ENCODE measurements around the gene VTCN1. TPM values are rescaled to one million over a fixed set of nuclear protein-coding genes. Genes with fewer than 3 reads are reported as not detected.
"Not testable (repeated sequence)": the region's sequence is repeated elsewhere in the genome, so short reads cannot be mapped to it uniquely, and the experiment has no call there.

The VTCN1 gene
- total and polyA plus RNA-seq, 2 of the 13 experiments (the other 11 are each of a cell fraction or from before 2014, with no cell fraction given): not detected

DNA sequence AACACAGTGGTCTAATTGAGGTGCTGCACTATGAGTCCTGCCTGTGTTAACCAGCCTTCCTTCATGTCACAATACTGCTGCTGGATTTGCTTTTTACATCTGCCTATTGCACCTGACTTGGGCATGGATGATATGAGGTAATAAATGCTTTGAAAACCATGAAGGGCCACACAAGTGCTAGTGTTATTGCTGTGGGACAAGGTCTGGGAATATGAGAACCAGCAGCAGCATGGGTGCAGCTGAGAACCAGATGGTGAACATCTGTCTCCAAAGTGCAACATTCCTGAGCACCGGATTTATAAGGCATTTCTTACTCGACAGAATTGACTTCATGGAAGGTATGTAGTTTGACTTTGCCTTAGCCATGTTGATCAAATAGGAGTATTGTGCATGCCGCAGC, 105.7 kb downstream of the VTCN1 start (continued):
- no peak for TF ChIP-seq ZNF773 (CRISPR knock-in tag; IDR thresholded peaks at IDR 0.05; ENCODE audit: borderline replicate concordance)
- TF ChIP-seq TAF1 (CRISPR knock-in tag; IDR thresholded peaks at IDR 0.05): no peak
- TF ChIP-seq TAF15 (IDR thresholded peaks at IDR 0.05; ENCODE audit: low read depth, low read length, poor library complexity, severe bottlenecking): no peak
- no peak for TF ChIP-seq HNRNPLL (IDR thresholded peaks at IDR 0.05; ENCODE audit: low read depth, low read length, poor library complexity, severe bottlenecking)
- no peak for TF ChIP-seq CCAR2 (optimal IDR thresholded peaks at IDR 0.05; ENCODE audit: low read depth, low read length)

GRCh38 chr1:117101858-117102257, 108.9 kb downstream of the VTCN1 start:
- H2AFZ ChIP-seq (ENCODE audit: low read length); ATAC-seq; FAIRE-seq; H3K4me3 ChIP-seq (replicated peaks in 1 of 3; ENCODE audit: insufficient read depth in 1 of 3, low read depth in 2 of 3, low read length in 3 of 3); POLR2A ChIA-PET; DNase-seq (ENCODE audit: low spot score); H3K4me2 ChIP-seq (ENCODE audit: low read depth, low read length); H4K20me1 ChIP-seq (ENCODE audit: insufficient read depth, low read length); intact Hi-C loops (cut with micrococcal nuclease; ENCODE audit: unreplicated experiment); H3K9ac ChIP-seq (ENCODE audit: insufficient read depth, low read depth, low read length); BruUV-seq (replicated peaks); H3K4me1 ChIP-seq (ENCODE audit: insufficient read depth, low read length); in situ Hi-C loops (cut with HindIII; ENCODE audit: extremely low pct_ligation_motif_present, low pct_unique_long_range_greater_than_20kb); H3K27me3 ChIP-seq (ENCODE audit: control insufficient read depth in 1 of 2, insufficient read depth in 2 of 2, low read length in 2 of 2); H3K9me3 ChIP-seq (ENCODE audit: low read length); H3K27ac ChIP-seq (ENCODE audit: extremely low read length, insufficient read depth, low read length); CTCF ChIA-PET (ENCODE audit: low intra/inter-chr PET ratio, low total read pairs); H3K79me2 ChIP-seq (ENCODE audit: insufficient read depth, low read length): not testable (repeated sequence)
- H3K36me3 ChIP-seq (replicated peaks in 1 of 2; ENCODE audit: control insufficient read depth in 1 of 2, insufficient read depth in 2 of 2, low read length in 2 of 2): peaks cover 10 to 38% of the 10 kb centered on the region in 2 experiments
- 100% methylated on average over 3 of the region's 3 CpGs for WGBS (ENCODE audit: low lambda C conversion rate)

DNA sequence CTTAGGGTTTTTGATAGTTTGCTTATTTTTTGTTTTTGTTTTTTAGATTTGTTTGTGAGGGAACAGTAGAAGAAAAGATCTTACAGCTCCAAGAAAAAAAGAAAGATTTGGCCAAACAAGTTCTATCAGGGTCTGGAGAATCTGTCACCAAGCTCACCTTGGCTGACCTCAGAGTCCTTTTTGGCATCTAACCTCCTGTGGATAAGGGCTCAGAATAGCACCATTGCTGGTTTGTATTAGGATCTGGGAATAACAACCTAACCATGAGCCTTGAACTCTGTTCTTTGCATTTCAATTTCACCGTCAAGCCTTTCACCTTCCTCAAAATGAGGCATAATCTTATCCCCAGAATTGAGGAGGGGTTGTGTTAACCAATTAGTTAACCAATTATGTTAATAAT, 109.4 kb downstream of the VTCN1 start:
- Histone ChIP-seq H3K4me3 (replicated peaks in 1 of 3; ENCODE audit: insufficient read depth in 1 of 3, low read depth in 2 of 3, low read length in 3 of 3) (no peak overlapping the region), H2AFZ (ENCODE audit: low read length) (no peak overlapping the region), H3K36me3 (replicated peaks in 1 of 2; ENCODE audit: control insufficient read depth in 1 of 2, insufficient read depth in 2 of 2, low read length in 2 of 2) (peaks cover 10 to 42% of the 10 kb centered on the region in 2 experiments), H3K4me1 (ENCODE audit: insufficient read depth, low read length) (0 out of 2 replicates have a peak, but pooled peaks cover 7% of the 10 kb centered on the region), H3K27me3 (ENCODE audit: control insufficient read depth in 1 of 2, insufficient read depth in 2 of 2, low read length in 2 of 2) (no peaks in the 10 kb centered on the region), H3K79me2 (ENCODE audit: insufficient read depth, low read length) (no peaks in the 10 kb centered on the region), H3K9ac (ENCODE audit: insufficient read depth, low read depth, low read length) (no peak overlapping the region), H4K20me1 (ENCODE audit: insufficient read depth, low read length) (no peaks in the 10 kb centered on the region), H3K9me3 (ENCODE audit: low read length) (no peaks in the 10 kb centered on the region), H3K27ac (ENCODE audit: extremely low read length, insufficient read depth, low read length) (no peak overlapping the region), H3K4me2 (ENCODE audit: low read depth, low read length) (no peak overlapping the region)
- DNase-seq (ENCODE audit: low spot score) (no peak), ATAC-seq (no peak), FAIRE-seq (no peak)
- BruUV-seq (replicated peaks): no TSS peak
- ChIA-PET CTCF (ENCODE audit: low intra/inter-chr PET ratio, low total read pairs) (no interaction called here), POLR2A (no interaction called here)
- intact Hi-C loops (cut with micrococcal nuclease; ENCODE audit: unreplicated experiment) (no loop called here), in situ Hi-C loops (cut with HindIII; ENCODE audit: extremely low pct_ligation_motif_present, low pct_unique_long_range_greater_than_20kb) (no loop called here)
- no peak for TF ChIP-seq SETDB1 (CRISPR knock-in tag; IDR thresholded peaks at IDR 0.05; ENCODE audit: borderline replicate concordance)
- TF ChIP-seq MAF1 (CRISPR knock-in tag; IDR thresholded peaks at IDR 0.05; ENCODE audit: borderline replicate concordance): no peak
- TF ChIP-seq GTF3A (CRISPR knock-in tag; conservative IDR thresholded peaks at IDR 0.05): no peak
- no peak for TF ChIP-seq U2AF2 (IDR thresholded peaks at IDR 0.05; ENCODE audit: low read depth, low read length)
- TF ChIP-seq HMGXB3 (CRISPR knock-in tag; IDR thresholded peaks at IDR 0.05; ENCODE audit: borderline replicate concordance): no peak
- no peak for TF ChIP-seq ZNF605 (CRISPR knock-in tag; IDR thresholded peaks at IDR 0.05)
- no peak for TF ChIP-seq ZNF557 (CRISPR knock-in tag; IDR thresholded peaks at IDR 0.05)
- no peak for TF ChIP-seq ZNF644 (CRISPR knock-in tag; IDR thresholded peaks at IDR 0.05; ENCODE audit: low read depth)
- no peak for TF ChIP-seq SMARCE1 (IDR thresholded peaks at IDR 0.05; ENCODE audit: borderline replicate concordance)
- 95% methylated on average over 1 of the region's 1 CpG for WGBS (ENCODE audit: low lambda C conversion rate)

Measured in HepG2 (cell line).